HCT116 (cell line): ENCODE data around the gene ASIC1. TPM values are rescaled to one million over a fixed set of nuclear protein-coding genes. Genes with fewer than 3 reads are reported as not detected.

Experiments used
- ATAC-seq: fragments of 200-7000 bp; cut with Tn5 transposase; 2 replicates; pipeline ENCODE4 v1.9.1; 2020; ENCODE audit warnings: mild to moderate bottlenecking, moderate library complexity
- BruUV-seq: library from RNA; stranded (reverse); fragments of 400-500 nt; replicated peaks from 2 replicates; lab custom pipeline; 2021; lab: Mats Ljungman, UMichigan
- CTCF ChIA-PET: fragments of 300-600 bp; sonication (Branson Sonifier 250); formaldehyde crosslinking; loops from one replicate; lab custom pipeline; 2021; ENCODE audit warnings: antibody characterized with exemption; lab: Charles Lee
- POLR2A ChIA-PET: fragments of 300-600, 350-600 bp; sonication (Branson Sonifier 250); formaldehyde crosslinking; loops from one replicate; lab custom pipeline; 2021; ENCODE audit warnings: antibody characterized with exemption; lab: Charles Lee
- RAD21 ChIA-PET, 2 experiments: fragments of 300-600 bp; sonication (Branson Sonifier 250); formaldehyde crosslinking; loops; one replicate each; lab custom pipeline; 2023; ENCODE audit warnings: low total read pairs in 2 of 2; ENCODE audit not compliant: uncharacterized antibody in 2 of 2, unreplicated experiment in 2 of 2, low non-redundant PET in 1 of 2; lab: Charles Lee
- DNase-seq: peaks from one replicate; pipeline ENCODE4 v3.0.0-alpha.2; 2010; ENCODE audit warnings: low read depth, low spot score
- H2AFZ ChIP-seq: fragments of 200-600 bp; shearing (Covaris generic), sonication (generic); 2 replicates; pipeline ENCODE4 v1.6.1; 2017; ENCODE audit warnings: low read depth, mixed run types, mixed read lengths, antibody characterized with exemption, low read length; ENCODE audit not compliant: poor library complexity, severe bottlenecking
- H3K27ac ChIP-seq: 2 replicates; pipeline ENCODE4 v1.5.1; 2012; ENCODE audit warnings: low read depth, low read length
- H3K27me3 ChIP-seq: fragments of 200-600 bp; sonication (generic); 2 replicates; pipeline ENCODE4 v1.6.1; 2016; ENCODE audit warnings: mixed run types, low read length, mixed read lengths; ENCODE audit not compliant: insufficient read depth
- H3K36me3 ChIP-seq, 2 experiments: fragments of 200-500 bp in 1 of 2; fragments of 200-600 bp in 1 of 2; sonication (Bioruptor generic) in 1 of 2; sonication (generic) in 1 of 2; 2 replicates each; pipeline versions ENCODE4 v1.5.1 to v1.6.1; 2014 to 2016; ENCODE audit warnings: low read length in 2 of 2, inconsistent platforms in 1 of 2, mixed read lengths in 1 of 2, mixed run types in 1 of 2; ENCODE audit not compliant: insufficient read depth in 2 of 2, control insufficient read depth in 1 of 2
- H3K4me1 ChIP-seq, 2 experiments: fragments of 200-600 bp in 1 of 2; sonication (generic) in 1 of 2; 2 replicates each; pipeline versions ENCODE4 v1.5.1 to v1.6.1; 2012 to 2017; ENCODE audit warnings: low read length in 2 of 2, inconsistent platforms in 1 of 2, mild to moderate bottlenecking in 1 of 2, mixed read lengths in 1 of 2, mixed run types in 1 of 2, moderate library complexity in 1 of 2; ENCODE audit not compliant: insufficient read depth in 2 of 2, control insufficient read depth in 1 of 2
- H3K4me2 ChIP-seq: fragments of 200-600 bp; sonication (generic); 2 replicates; pipeline ENCODE4 v1.6.1; 2017; ENCODE audit warnings: mixed run types, low read length, mixed read lengths
- H3K4me3 ChIP-seq, 2 experiments: fragments of 200-600 bp in 1 of 2; sonication (generic) in 1 of 2; replicated peaks in 1 of 2; 2 replicates each; pipeline ENCODE4 v1.5.1; 2011 to 2016; ENCODE audit warnings: low read length in 2 of 2, control low read depth in 1 of 2, low read depth in 1 of 2, mild to moderate bottlenecking in 1 of 2, mixed read lengths in 1 of 2, mixed run types in 1 of 2
- H3K79me2 ChIP-seq: fragments of 200-600 bp; sonication (generic); 2 replicates; pipeline ENCODE4 v1.6.1; 2017; ENCODE audit warnings: mild to moderate bottlenecking, mixed run types, low read length, moderate library complexity, mixed read lengths; ENCODE audit not compliant: insufficient read depth
- H3K9ac ChIP-seq: fragments of 200-600 bp; sonication (generic); 2 replicates; pipeline ENCODE4 v1.6.1; 2016; ENCODE audit warnings: low read length, mixed read lengths
- H3K9me2 ChIP-seq: fragments of 200-600 bp; sonication (generic), shearing (Covaris generic); 2 replicates; pipeline ENCODE4 v1.6.1; 2017; ENCODE audit warnings: mixed run types, mild to moderate bottlenecking, moderate library complexity; ENCODE audit not compliant: insufficient read depth
- H3K9me3 ChIP-seq, 2 experiments: fragments of 200-500 bp in 1 of 2; fragments of 200-600 bp in 1 of 2; sonication (Bioruptor generic) in 1 of 2; sonication (generic) in 1 of 2; 2 replicates each; pipeline ENCODE4 v1.6.1; 2014 to 2017; ENCODE audit warnings: low read length in 2 of 2, mixed read lengths in 2 of 2, inconsistent platforms in 1 of 2, low read depth in 1 of 2, mild to moderate bottlenecking in 1 of 2, mixed run types in 1 of 2, moderate library complexity in 1 of 2; ENCODE audit not compliant: control insufficient read depth in 1 of 2, insufficient read depth in 1 of 2
- H4K20me1 ChIP-seq: fragments of 200-600 bp; sonication (generic), shearing (Covaris generic); 2 replicates; pipeline ENCODE4 v1.6.1; 2017; ENCODE audit warnings: mixed run types, mild to moderate bottlenecking, moderate library complexity; ENCODE audit not compliant: insufficient read depth
- CBX3 ChIP-seq: IDR thresholded peaks from 2 replicates; pipeline ENCODE4 v1.6.1; 2012; ENCODE audit warnings: low read depth
- EZH2 ChIP-seq: fragments of 200-600 bp; sonication (generic); IDR thresholded peaks from 2 replicates; pipeline ENCODE4 v1.6.1; 2017; ENCODE audit warnings: antibody characterized with exemption, mixed run types
- FOSL1 ChIP-seq: IDR thresholded peaks from 2 replicates; pipeline ENCODE4 v1.6.1; 2012; ENCODE audit warnings: low read depth
- JUND ChIP-seq: IDR thresholded peaks from 2 replicates; pipeline ENCODE4 v1.6.1; 2012
- SIN3A ChIP-seq: IDR thresholded peaks from 2 replicates; pipeline ENCODE4 v1.6.1; 2012; ENCODE audit warnings: low read depth
- SRF ChIP-seq: IDR thresholded peaks from 2 replicates; pipeline ENCODE4 v1.6.1; 2012; ENCODE audit warnings: low read depth
- YY1 ChIP-seq: IDR thresholded peaks from 2 replicates; pipeline ENCODE4 v1.6.1; 2011; ENCODE audit warnings: low read length, low read depth, moderate library complexity, mild to moderate bottlenecking; ENCODE audit not compliant: insufficient replicate concordance; ENCODE audit errors: extremely low read depth
- ZNF274 ChIP-seq: fragments of 200-500 bp; sonication (Bioruptor generic); IDR thresholded peaks from 2 replicates; pipeline ENCODE4 v1.6.1; 2014; ENCODE audit warnings: mild to moderate bottlenecking, low read depth, low read length, inconsistent platforms
- intact Hi-C: fragments of 100-400 bp; cut with micrococcal nuclease; formaldehyde crosslinking; loops from 2 replicates; pipeline ENCODE4 v1.10.0; 2022
- total RNA-seq: library from RNA; stranded (reverse); gene quantifications from one replicate; pipeline ENCODE4 v1.2.1, GENCODE V29; 2021; ENCODE audit not compliant: unreplicated experiment
- TF ChIP-seq, protein P1 (sequence below): IDR thresholded peaks from 2 replicates; pipeline ENCODE4 v1.6.1; 2012

ASIC1 gene
- total RNA-seq, 1 experiment from 2014 or later, result 28.9 TPM

DNA sequence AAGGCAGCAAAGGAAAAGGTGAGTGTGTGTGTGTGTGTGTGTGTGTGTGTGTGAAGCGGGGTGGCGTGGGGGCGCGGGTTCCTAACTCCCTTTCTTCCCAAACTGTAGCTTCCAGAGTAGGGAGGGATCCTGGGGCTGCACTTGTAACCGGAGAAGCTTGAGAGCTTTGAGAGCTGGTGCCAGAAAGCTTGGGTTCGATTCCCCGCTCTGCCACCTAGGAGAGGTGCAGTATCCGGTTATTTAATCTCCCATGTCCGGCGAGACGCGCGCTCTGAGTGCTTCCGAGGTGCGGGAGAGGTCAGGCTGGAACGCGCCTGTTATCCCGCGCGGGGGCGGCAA, 24.9 kb upstream of the ASIC1 start:
- RAD21 ChIA-PET, result no interaction called here
- Histone ChIP-seq H3K36me3 (no peaks in the 10 kb centered on the region), H3K4me2 (no peak overlapping the region), H3K4me3 (no peak overlapping the region), H3K27me3 (no peaks in the 10 kb centered on the region), H4K20me1 (no peaks in the 10 kb centered on the region), H3K27ac (no peak overlapping the region), H3K9me3 (no peaks in the 10 kb centered on the region), H3K9me2 (no peaks in the 10 kb centered on the region), H3K4me1 (no peaks in the 10 kb centered on the region; a peak in 1 of 4 replicates), H2AFZ (no peak overlapping the region), H3K9ac (no peak overlapping the region), H3K79me2 (no peaks in the 10 kb centered on the region)
- ATAC-seq (no peak), DNase-seq (no peak)
- CTCF ChIA-PET, result no interaction called here
- POLR2A ChIA-PET, result no interaction called here
- TF ChIP-seq JUND (no peak), EZH2 (no peak), SRF (no peak), YY1 (no peak), SIN3A (no peak), FOSL1 (no peak), ZNF274 (no peak)
- TF ChIP-seq, protein P1, sequence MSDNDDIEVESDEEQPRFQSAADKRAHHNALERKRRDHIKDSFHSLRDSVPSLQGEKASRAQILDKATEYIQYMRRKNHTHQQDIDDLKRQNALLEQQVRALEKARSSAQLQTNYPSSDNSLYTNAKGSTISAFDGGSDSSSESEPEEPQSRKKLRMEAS, result no peak
- TF ChIP-seq, all 23 proteins: peak for 0
- intact Hi-C loops, result no loop called here
- no TSS peak for BruUV-seq

DNA sequence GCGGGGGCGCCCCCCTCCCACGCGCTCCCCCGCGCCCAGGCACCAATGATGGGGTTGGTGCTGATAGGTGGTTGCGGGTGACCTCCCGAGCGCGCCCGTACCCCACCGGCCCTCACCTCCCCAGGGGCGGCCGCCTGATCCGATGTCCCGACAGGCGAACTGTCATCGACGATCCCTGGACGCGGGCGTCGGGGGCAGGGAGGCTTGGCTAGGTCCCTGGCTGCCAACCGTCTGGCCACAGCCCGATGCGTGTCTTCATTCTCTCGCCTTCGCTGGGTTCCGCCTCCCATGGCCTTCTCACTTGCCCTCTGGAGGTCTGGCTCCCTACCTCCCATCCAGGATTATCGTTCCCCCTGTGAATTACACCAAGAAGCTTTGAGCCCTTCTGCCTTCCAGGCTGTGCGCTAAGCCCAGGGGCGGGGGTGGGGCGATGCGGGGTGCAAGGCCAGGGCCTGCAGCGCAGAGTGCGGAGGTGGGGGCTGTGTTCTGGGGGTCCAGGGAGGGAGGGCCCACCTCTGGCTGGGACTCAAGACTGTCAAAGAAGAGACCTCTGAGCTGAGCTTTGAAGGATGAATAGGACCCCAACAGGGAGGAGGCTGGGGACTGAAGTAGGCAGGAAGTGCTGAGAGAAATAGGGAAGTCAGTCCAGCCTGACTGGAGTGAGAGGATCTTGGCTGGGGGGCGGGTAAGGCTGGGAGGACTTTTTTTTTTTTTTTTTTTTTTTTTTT, 24.4 kb upstream of the ASIC1 start:
- ChIA-PET RAD21 (no interaction called here), CTCF (no interaction called here), POLR2A (no interaction called here)
- H3K9ac ChIP-seq, result no peak overlapping the region
- DNase-seq, result no peak
- no peaks in the 10 kb centered on the region for H3K9me2 ChIP-seq
- H3K27me3 ChIP-seq, result no peaks in the 10 kb centered on the region
- no peak overlapping the region for H3K4me3 ChIP-seq
- no TSS peak for BruUV-seq
- no peaks in the 10 kb centered on the region for H3K9me3 ChIP-seq
- H3K79me2 ChIP-seq, result no peaks in the 10 kb centered on the region
- no peak overlapping the region for H3K4me2 ChIP-seq
- ATAC-seq, result no peak
- H2AFZ ChIP-seq, result no peak overlapping the region
- TF ChIP-seq CBX3, result no peak
- intact Hi-C loops, result no loop called here
- no peaks in the 10 kb centered on the region for H3K4me1 ChIP-seq
- no peaks in the 10 kb centered on the region for H4K20me1 ChIP-seq
- no peaks in the 10 kb centered on the region for H3K36me3 ChIP-seq
- no peak overlapping the region for H3K27ac ChIP-seq
